Stimulated activated CD8-positive, alpha-beta memory T cell treated with anti-CD3 and anti-CD28 coated beads, Interleukin-4, amount 100 ng/mL, for 1 hour (primary cell): ENCODE data around the gene GNA12.
"Not testable (repeated sequence)": the region's sequence is repeated elsewhere in the genome, so short reads cannot be mapped to it uniquely, and the experiment has no call there.

Source experiments
- DNase-seq, 2 donors: peaks; one replicate each; pipeline ENCODE4 v3.0.0-alpha.2; 2020; ENCODE audit warnings: low read depth in 2 of 2, low spot score in 1 of 2

Gene GNA12

GRCh38 chr7:2680256-2680655 lies 163.9 kb downstream of the GNA12 start:
- DNase-seq, result no peak

DNA sequence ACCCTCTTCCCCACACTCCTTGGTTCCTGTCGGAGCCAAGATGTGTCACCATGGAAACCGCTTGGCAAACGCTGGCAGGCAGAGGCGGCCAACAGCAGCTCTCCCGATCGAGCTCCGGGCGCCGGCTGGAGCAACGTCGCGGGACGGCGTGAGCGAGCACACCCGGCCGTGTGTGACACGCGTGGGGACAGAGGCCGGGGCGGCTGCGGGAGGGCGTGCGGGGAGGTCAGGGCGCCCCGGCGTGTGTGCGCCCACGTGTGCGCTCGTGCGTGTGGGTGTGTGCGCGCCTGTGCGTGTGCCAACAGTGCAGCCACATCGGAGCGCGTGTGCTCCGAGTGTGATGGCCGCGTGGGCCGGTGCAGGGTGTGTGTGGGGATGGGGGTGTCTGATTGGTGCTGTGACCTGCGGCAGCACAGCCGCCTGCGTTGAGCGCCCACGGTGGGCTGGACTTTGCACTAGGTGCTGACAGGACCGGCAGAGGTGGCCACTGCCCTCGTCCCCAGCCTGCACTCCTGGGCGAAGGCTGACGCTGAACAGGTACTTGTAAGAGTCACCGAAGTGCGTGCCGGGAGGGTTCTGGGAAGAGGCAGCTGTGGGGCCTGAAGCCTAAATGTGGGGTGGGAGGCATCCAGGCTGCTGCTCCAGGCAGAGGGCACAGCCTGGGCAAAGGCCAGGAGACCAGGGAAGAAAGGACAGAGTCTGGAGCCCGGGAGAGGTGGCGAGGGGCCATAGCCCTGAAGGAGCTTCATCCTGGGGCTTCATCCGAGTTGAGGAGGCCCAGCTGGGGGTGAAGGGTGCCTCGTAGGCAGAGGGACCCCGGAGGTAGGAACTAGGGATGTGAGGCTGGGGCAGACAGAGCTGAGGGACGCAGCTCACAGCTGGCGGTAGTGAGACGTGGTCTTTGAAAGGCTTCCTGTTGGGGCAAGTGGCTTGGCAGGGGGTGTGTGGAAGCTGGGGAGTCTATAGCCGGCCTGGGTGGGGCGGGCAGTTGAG lies 164.7 kb downstream of the GNA12 start:
- not testable (repeated sequence) for DNase-seq

DNA sequence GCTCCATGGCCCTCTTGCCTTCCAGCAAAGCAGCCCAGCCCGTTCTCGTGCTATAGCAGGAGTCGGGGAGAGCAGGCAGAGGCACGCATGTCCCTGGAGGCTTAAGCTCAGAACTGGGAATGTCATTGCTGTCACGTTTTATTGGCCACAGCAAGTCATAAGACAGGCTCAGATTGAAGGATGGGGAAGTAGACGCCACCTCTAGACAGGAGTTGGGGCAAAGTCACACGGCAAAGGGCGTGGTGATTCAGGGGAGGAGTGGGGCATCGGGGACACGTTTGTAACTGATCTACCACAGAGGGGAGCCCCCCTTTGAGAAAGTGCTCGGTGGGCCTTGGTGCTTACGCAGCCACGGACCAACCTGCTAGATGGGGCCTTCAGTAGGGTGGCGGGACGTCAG lies 165.7 kb downstream of the GNA12 start:
- not testable (repeated sequence) for DNase-seq
